ENCODE results near the gene ZC2HC1B. TPM values are rescaled to one million over a fixed set of nuclear protein-coding genes. Genes with fewer than 3 reads are reported as not detected.

Gene ZC2HC1B
- total RNA-seq, 1 donor from 2014 or later = not detected

GRCh38 chr6:143973097-143973966 lies 109.1 kb downstream of the ZC2HC1B start:
- no peak for DNase-seq (ENCODE audit: low spot score)
- intact Hi-C loops (cut with DNase I) = no loop called here

- DNase-seq (ENCODE audit: low spot score) = no peak
- intact Hi-C loops (cut with DNase I) = no loop called here
These were observed 109.8 kb downstream of the ZC2HC1B start for GRCh38 chr6:143974089-143974488.

- intact Hi-C loops (cut with DNase I) = no loop called here
- DNase-seq (ENCODE audit: low spot score) = no peak
These were observed 112.6 kb downstream of the ZC2HC1B start for GRCh38 chr6:143976806-143977349.

- intact Hi-C loops (cut with DNase I) = no loop called here
- DNase-seq (ENCODE audit: low spot score) = no peak
These were observed 116.6 kb downstream of the ZC2HC1B start for GRCh38 chr6:143980921-143981320.

GRCh38 chr6:143982968-143983367 lies 118.7 kb downstream of the ZC2HC1B start:
- intact Hi-C loops (cut with DNase I) = no loop called here
- no peak for DNase-seq (ENCODE audit: low spot score)

- intact Hi-C loops (cut with DNase I) = no loop called here
- DNase-seq (ENCODE audit: low spot score) = no peak
These were observed 120.4 kb downstream of the ZC2HC1B start for GRCh38 chr6:143984666-143985065.

- intact Hi-C loops (cut with DNase I) = no loop called here
- DNase-seq (ENCODE audit: low spot score) = no peak
These were observed 122.3 kb downstream of the ZC2HC1B start for GRCh38 chr6:143986463-143987065.

Other genes starting within 250 kb of the ZC2HC1B start
- gene PHACTR2, start 186.5 kb upstream of the ZC2HC1B start, total RNA-seq = 59.3 TPM
- 14.6 TPM for gene LTV1, start 21.1 kb upstream of the ZC2HC1B start, total RNA-seq
- gene PLAGL1, start 143.8 kb downstream of the ZC2HC1B start, total RNA-seq = 13.0 TPM
- gene SF3B5, start 231.1 kb downstream of the ZC2HC1B start, total RNA-seq = 96.3 TPM

All from cardiac septum (tissue), 1 donor.